Lung (tissue), 12 donors: ENCODE measurements around the gene C2orf76. TPM values are rescaled to one million over a fixed set of nuclear protein-coding genes. Genes with fewer than 3 reads are reported as not detected.

Experiments used
- ATAC-seq: fragments of 200-7000 bp; cut with Tn5 transposase; one replicate; pipeline ENCODE4 v1.9.1; 2020; ENCODE audit warnings: moderate number of reproducible peaks; ENCODE audit not compliant: insufficient read depth, low FRiP score
- DNase-seq, 3 donors: peaks; one replicate each; pipeline ENCODE4 v3.0.0-alpha.2; 2013 to 2017
- H3K27ac ChIP-seq, 2 donors: one replicate each; pipeline ENCODE4 v1.5.1; 2013; ENCODE audit warnings: mild to moderate bottlenecking in 2 of 2, moderate library complexity in 2 of 2, control low read depth in 1 of 2, inconsistent platforms in 1 of 2, low read depth in 1 of 2, low read length in 1 of 2
- H3K27me3 ChIP-seq, 3 donors: one replicate each; pipeline ENCODE4 v1.5.1; 2013; ENCODE audit warnings: low read length in 2 of 3; ENCODE audit not compliant: control insufficient read depth in 3 of 3, insufficient read depth in 3 of 3
- H3K36me3 ChIP-seq, 4 donors: one replicate each; pipeline ENCODE4 v1.5.1; 2013; ENCODE audit warnings: low read length in 4 of 4, mild to moderate bottlenecking in 1 of 4, moderate library complexity in 1 of 4; ENCODE audit not compliant: control insufficient read depth in 4 of 4, insufficient read depth in 4 of 4
- H3K4me1 ChIP-seq, 5 donors: one replicate each; pipeline ENCODE4 v1.5.1; 2013; ENCODE audit warnings: low read length in 5 of 5, mild to moderate bottlenecking in 2 of 5, moderate library complexity in 1 of 5; ENCODE audit not compliant: control insufficient read depth in 5 of 5, insufficient read depth in 5 of 5
- H3K4me3 ChIP-seq: one replicate; pipeline ENCODE4 v1.5.1; 2013; ENCODE audit warnings: mild to moderate bottlenecking, control low read depth, moderate library complexity
- H3K9ac ChIP-seq, 2 donors: one replicate each; pipeline ENCODE4 v1.5.1; 2013; ENCODE audit warnings: low read length in 2 of 2, control low read depth in 1 of 2; ENCODE audit not compliant: insufficient read depth in 1 of 2
- H3K9me3 ChIP-seq, 4 donors: one replicate each; pipeline ENCODE4 v1.5.1; 2013; ENCODE audit warnings: low read length in 3 of 4, mild to moderate bottlenecking in 1 of 4, moderate library complexity in 1 of 4; ENCODE audit not compliant: control insufficient read depth in 4 of 4, insufficient read depth in 3 of 4
- WGBS, 2 donors: extraction: QIAGEN DNeasy Blood & Tissue Kit; methylation state at CpG; one replicate each; pipeline ENCODE4 v1.1.7; 2013; 5-methylcytosine and 5-hydroxymethylcytosine counted together
- polyA plus RNA-seq, 2 donors: library from polyadenylated mRNA; stranded (reverse); fragments of 200-250 nt; gene quantifications; one replicate each; pipeline ENCODE4 v1.2.1, GENCODE V29; 2013
- total RNA-seq, 2 donors: library from RNA; depleted of rRNA in 1 of 2; stranded (reverse); fragments of >200 nt in 1 of 2; gene quantifications; one replicate each; pipeline ENCODE4 v1.2.1, GENCODE V29; 2014 to 2021
- TF ChIP-seq, protein P1 (sequence below): IDR thresholded peaks from 2 replicates; pipeline ENCODE4 v1.5.1; 2012; ENCODE audit warnings: mild to moderate bottlenecking; ENCODE audit errors: control extremely low read depth, extremely low read depth
- donor health status: control.
- donor health status: control.
- donor health status: Bipolar disorder and iron deficiency.
- donor health status: healthy.
- donor health status: DM: yes; HTN: yes; CAD: no.

The C2orf76 gene
- total and polyA plus RNA-seq, 4 donors = 9.1 to 24.6 (median 17.3) TPM

DNA sequence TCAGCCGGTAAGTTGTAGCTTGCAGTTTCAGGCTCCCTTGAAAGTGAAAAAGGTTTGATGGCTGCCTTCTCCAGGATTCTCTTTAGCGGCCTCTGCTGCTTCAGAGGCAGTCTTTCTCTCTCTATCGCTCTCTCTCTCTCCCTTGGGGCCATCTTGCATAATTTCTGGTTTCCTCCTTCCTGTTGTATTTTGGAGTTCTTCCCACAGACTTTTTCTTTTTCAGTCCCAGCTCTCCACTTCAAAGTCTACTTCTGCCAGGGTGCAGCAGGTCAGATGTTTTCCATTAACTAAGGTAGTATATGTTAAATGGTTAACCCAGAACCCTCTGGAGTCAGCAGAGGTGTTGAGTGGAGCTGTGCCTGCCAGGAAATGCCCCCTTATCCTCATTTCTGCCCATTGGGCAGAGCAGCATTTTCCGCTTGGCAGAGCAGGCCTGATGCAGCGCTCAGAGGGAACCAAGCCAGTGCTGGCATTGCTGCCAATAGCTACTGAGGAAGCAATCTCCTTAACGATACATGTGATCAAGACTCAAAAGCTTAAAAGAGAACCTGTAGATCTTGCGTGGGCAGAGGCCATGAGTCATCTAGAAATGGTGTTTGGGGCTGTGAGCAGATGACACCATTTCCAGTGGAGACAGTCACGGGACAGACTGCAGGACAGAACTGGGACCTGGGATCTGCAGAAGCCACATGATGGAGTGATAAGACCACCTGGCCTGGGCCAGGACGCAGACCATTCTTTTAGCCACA, 20.9 kb upstream of the C2orf76 start:
- H3K9me3 ChIP-seq = no peaks in the 10 kb centered on the region
- no peaks in the 10 kb centered on the region for H3K36me3 ChIP-seq
- TF ChIP-seq, protein P1, sequence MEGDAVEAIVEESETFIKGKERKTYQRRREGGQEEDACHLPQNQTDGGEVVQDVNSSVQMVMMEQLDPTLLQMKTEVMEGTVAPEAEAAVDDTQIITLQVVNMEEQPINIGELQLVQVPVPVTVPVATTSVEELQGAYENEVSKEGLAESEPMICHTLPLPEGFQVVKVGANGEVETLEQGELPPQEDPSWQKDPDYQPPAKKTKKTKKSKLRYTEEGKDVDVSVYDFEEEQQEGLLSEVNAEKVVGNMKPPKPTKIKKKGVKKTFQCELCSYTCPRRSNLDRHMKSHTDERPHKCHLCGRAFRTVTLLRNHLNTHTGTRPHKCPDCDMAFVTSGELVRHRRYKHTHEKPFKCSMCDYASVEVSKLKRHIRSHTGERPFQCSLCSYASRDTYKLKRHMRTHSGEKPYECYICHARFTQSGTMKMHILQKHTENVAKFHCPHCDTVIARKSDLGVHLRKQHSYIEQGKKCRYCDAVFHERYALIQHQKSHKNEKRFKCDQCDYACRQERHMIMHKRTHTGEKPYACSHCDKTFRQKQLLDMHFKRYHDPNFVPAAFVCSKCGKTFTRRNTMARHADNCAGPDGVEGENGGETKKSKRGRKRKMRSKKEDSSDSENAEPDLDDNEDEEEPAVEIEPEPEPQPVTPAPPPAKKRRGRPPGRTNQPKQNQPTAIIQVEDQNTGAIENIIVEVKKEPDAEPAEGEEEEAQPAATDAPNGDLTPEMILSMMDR = no peak
- H3K27ac ChIP-seq = peak overlapping the region in 1 of 2 donors; percentile 40
- no peaks in the 10 kb centered on the region for H3K27me3 ChIP-seq
- H3K4me3 ChIP-seq = no peak overlapping the region
- WGBS, 2 donors = 30 to 31% methylated on average over 9 of the region's 9 CpGs
- no peak overlapping the region for H3K9ac ChIP-seq
- ATAC-seq (peak; percentile 88), DNase-seq (peak in 2 of 3 donors; percentile 47 to 68)
- peaks cover 3 to 19% (median 5%) of the 10 kb centered on the region in 5 donors for H3K4me1 ChIP-seq

DNA sequence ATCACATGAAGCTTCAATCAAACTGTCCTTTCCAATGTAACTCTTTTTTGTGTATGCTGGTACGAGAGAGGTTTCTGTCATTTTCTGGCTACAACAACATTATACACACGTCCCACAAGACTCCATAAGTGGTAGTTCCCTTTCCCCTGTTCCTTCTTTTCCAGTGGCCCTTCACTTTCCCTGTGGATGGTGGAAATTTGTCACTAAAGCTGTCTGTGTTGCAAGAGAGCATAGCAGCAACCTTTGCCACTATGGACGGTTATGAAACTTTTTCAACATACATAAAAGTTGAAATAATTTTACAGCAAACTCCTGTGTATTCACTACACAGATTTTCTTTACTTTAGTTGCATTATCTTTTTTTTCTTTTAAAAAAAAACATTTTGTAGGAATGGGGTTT, 18.8 kb upstream of the C2orf76 start:
- DNase-seq (no peak), ATAC-seq (no peak)
- Histone ChIP-seq H3K36me3 (no peaks in the 10 kb centered on the region), H3K9ac (no peak overlapping the region), H3K4me3 (no peak overlapping the region), H3K27ac (no peak overlapping the region), H3K27me3 (no peaks in the 10 kb centered on the region), H3K9me3 (no peaks in the 10 kb centered on the region), H3K4me1 (peaks cover 3 to 19% (median 5%) of the 10 kb centered on the region in 5 donors)
- TF ChIP-seq, protein P1 = no peak
- 44 to 78% methylated on average over 3 of the region's 3 CpGs for WGBS, 2 donors

DNA sequence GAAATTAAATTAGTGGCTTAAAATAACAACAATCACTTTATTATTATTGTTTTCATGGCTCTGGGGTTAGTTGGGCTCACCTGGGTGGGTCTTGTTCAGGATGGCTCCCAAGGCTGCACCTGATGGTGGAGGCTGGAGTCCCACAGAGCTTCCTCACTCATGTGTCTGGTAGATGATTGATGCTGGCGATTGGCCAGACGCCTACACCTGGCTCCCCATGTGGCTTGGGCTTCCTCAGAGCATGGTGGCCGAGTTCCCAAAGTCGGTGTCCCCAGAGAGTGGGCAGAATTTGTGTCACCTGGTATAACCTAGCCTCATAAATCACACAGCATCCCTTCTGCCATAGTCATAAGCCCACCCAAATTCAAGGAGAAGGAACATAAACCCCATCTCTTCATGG, 18.3 kb upstream of the C2orf76 start:
- Histone ChIP-seq H3K9me3 (no peaks in the 10 kb centered on the region), H3K4me1 (peaks cover 3 to 14% (median 5%) of the 10 kb centered on the region in 5 donors), H3K9ac (no peak overlapping the region), H3K27me3 (no peaks in the 10 kb centered on the region), H3K36me3 (no peaks in the 10 kb centered on the region), H3K4me3 (no peak overlapping the region), H3K27ac (no peak overlapping the region)
- WGBS, 2 donors = 88 to 93% methylated on average over 4 of the region's 4 CpGs
- TF ChIP-seq, protein P1 = no peak
- DNase-seq (no peak), ATAC-seq (no peak)
